ENCODE measurements around the gene KAZALD1. TPM values are rescaled to one million over a fixed set of nuclear protein-coding genes. Genes with fewer than 3 reads are reported as not detected.

The KAZALD1 gene
- total and polyA plus RNA-seq, 2 donors (not counting 1 experiment from before 2014, with no cell fraction given), result 0.34 to 0.37 TPM

- H3K4me3 Mint-ChIP-seq, result peak overlapping the region; percentile 98
- no peaks in the 10 kb centered on the region for H3K9me3 Mint-ChIP-seq (ENCODE audit: insufficient read depth)
- Histone ChIP-seq H4K20me1 (ENCODE audit: control insufficient read depth, insufficient read depth, low read length, poor library complexity, severe bottlenecking) (peaks cover 5% of the 10 kb centered on the region), H3K27ac (ENCODE audit: low read length in 2 of 2) (no peak overlapping the region), H3K36me3 (replicated peaks in 1 of 2; ENCODE audit: control extremely low read depth in 1 of 2, control insufficient read depth in 1 of 2, extremely low read depth in 1 of 2, insufficient read depth in 2 of 2, low read length in 1 of 2) (no peaks in the 10 kb centered on the region), H3K79me2 (ENCODE audit: control insufficient read depth, insufficient read depth, low read length) (no peaks in the 10 kb centered on the region), H3K4me2 (replicated peaks; ENCODE audit: low read depth, low read length, poor library complexity, severe bottlenecking) (peak overlapping the region; percentile 98), H3K4me3 (ENCODE audit: control extremely low read depth in 1 of 5, extremely low read depth in 1 of 5, insufficient read depth in 1 of 5, low read depth in 2 of 5, low read length in 4 of 5) (peak overlapping the region; percentile 28 to 80 (median 71)), H3K4me1 (ENCODE audit: control insufficient read depth in 2 of 2, insufficient read depth in 2 of 2, low read length in 2 of 2) (peaks cover 50 to 53% of the 10 kb centered on the region in 2 donors), H2AFZ (ENCODE audit: insufficient read depth, low read depth, low read length, poor library complexity, severe bottlenecking) (peak overlapping the region; percentile 92), H3K9me3 (ENCODE audit: control extremely low read depth in 1 of 3, control insufficient read depth in 2 of 3, insufficient read depth in 1 of 3, low read length in 2 of 3) (peaks cover 0 to 12% (median 0%) of the 10 kb centered on the region in 3 donors), H3K9ac (ENCODE audit: low read length) (peak overlapping the region; percentile 75), H3K27me3 (replicated peaks in 1 of 4; ENCODE audit: control extremely low read depth in 1 of 4, control insufficient read depth in 3 of 4, insufficient read depth in 4 of 4, low read length in 3 of 4) (peaks cover 0 to 49% (median 21%) of the 10 kb centered on the region in 4 experiments)
- H3K4me1 Mint-ChIP-seq, result peaks cover 52% of the 10 kb centered on the region
- TF ChIP-seq CTCF (IDR thresholded peaks at IDR 0.05) (peak; percentile 95), EZH2 (IDR thresholded peaks at IDR 0.05; ENCODE audit: borderline replicate concordance, insufficient read depth, low read depth, low read length, poor library complexity, severe bottlenecking) (peak; percentile 67)
- ATAC-seq (ENCODE audit: low read depth) (peak; percentile 63), DNase-seq (peak; percentile 83)
- ChIA-PET POLR2A (no interaction called here), CTCF (interaction anchor here (0.8 to 16.1 kb wide), 13 partner anchors 8 to 81 kb away, joined by 3 to 306 read pairs (median 7); partner anchors contain the start of genes KAZALD1, PDZD7 and SFXN3)
- under 1% methylated on average over 42 of the region's 43 CpGs for WGBS (ENCODE audit: insufficient coverage)
- H3K27me3 Mint-ChIP-seq, result peaks cover 25% of the 10 kb centered on the region
- intact Hi-C loops (cut with micrococcal nuclease), result loop anchor here (1.0 to 10.0 kb wide), 2 partner anchors 7 to 57 kb away; no protein-coding TSS in a partner anchor
- H3K27ac Mint-ChIP-seq, result peak overlapping the region; percentile 66
These were observed 5.7 kb downstream of the KAZALD1 start for GRCh38 chr10:101067356-101068083.

- H3K27me3 ChIP-seq (replicated peaks in 1 of 4; ENCODE audit: control extremely low read depth in 1 of 4, control insufficient read depth in 3 of 4, insufficient read depth in 4 of 4, low read length in 3 of 4), result peaks cover 0 to 30% (median 12%) of the 10 kb centered on the region in 4 experiments
- no peak overlapping the region for H3K27ac Mint-ChIP-seq
- peaks cover 44% of the 10 kb centered on the region for H3K4me1 Mint-ChIP-seq
- no peak overlapping the region for H2AFZ ChIP-seq (ENCODE audit: insufficient read depth, low read depth, low read length, poor library complexity, severe bottlenecking)
- no peaks in the 10 kb centered on the region for H3K79me2 ChIP-seq (ENCODE audit: control insufficient read depth, insufficient read depth, low read length)
- H3K9me3 Mint-ChIP-seq (ENCODE audit: insufficient read depth), result no peaks in the 10 kb centered on the region
- H3K9ac ChIP-seq (ENCODE audit: low read length), result no peak overlapping the region
- peaks cover 24% of the 10 kb centered on the region for H3K27me3 Mint-ChIP-seq
- H3K4me2 ChIP-seq (replicated peaks; ENCODE audit: low read depth, low read length, poor library complexity, severe bottlenecking), result no peak overlapping the region
- no peak for ATAC-seq (ENCODE audit: low read depth)
- no peak overlapping the region for H3K4me3 ChIP-seq (ENCODE audit: control extremely low read depth in 1 of 5, extremely low read depth in 1 of 5, insufficient read depth in 1 of 5, low read depth in 2 of 5, low read length in 4 of 5)
- intact Hi-C loops (cut with micrococcal nuclease), result loop anchor here (10.0 kb wide), 1 partner anchor 55 kb away; no protein-coding TSS in a partner anchor
- H3K4me1 ChIP-seq (ENCODE audit: control insufficient read depth in 2 of 2, insufficient read depth in 2 of 2, low read length in 2 of 2), result peaks cover 39 to 52% of the 10 kb centered on the region in 2 donors
- H3K4me3 Mint-ChIP-seq, result no peak overlapping the region
- no peak for DNase-seq
- peaks cover 0 to 12% (median 0%) of the 10 kb centered on the region in 3 donors for H3K9me3 ChIP-seq (ENCODE audit: control extremely low read depth in 1 of 3, control insufficient read depth in 2 of 3, insufficient read depth in 1 of 3, low read length in 2 of 3)
- no peaks in the 10 kb centered on the region for H3K36me3 ChIP-seq (replicated peaks in 1 of 2; ENCODE audit: control extremely low read depth in 1 of 2, control insufficient read depth in 1 of 2, extremely low read depth in 1 of 2, insufficient read depth in 2 of 2, low read length in 1 of 2)
- no peak for TF ChIP-seq EZH2 (IDR thresholded peaks at IDR 0.05; ENCODE audit: borderline replicate concordance, insufficient read depth, low read depth, low read length, poor library complexity, severe bottlenecking)
- WGBS (ENCODE audit: insufficient coverage), result 96% methylated on average over 4 of the region's 5 CpGs
- ChIA-PET CTCF (interaction anchor here (1.7 to 16.1 kb wide), 5 partner anchors 10 to 72 kb away, joined by 4 to 306 read pairs (median 73); partner anchors contain the start of gene KAZALD1), POLR2A (interaction anchor here (1.1 to 1.9 kb wide), 2 partner anchors 8 to 26 kb away, joined by 3 to 5 read pairs; partner anchors contain the start of gene KAZALD1)
- H4K20me1 ChIP-seq (ENCODE audit: control insufficient read depth, insufficient read depth, low read length, poor library complexity, severe bottlenecking), result no peaks in the 10 kb centered on the region
- H3K27ac ChIP-seq (ENCODE audit: low read length in 2 of 2), result no peak overlapping the region
These were observed 7.7 kb downstream of the KAZALD1 start for GRCh38 chr10:101069441-101069840.

Measured in B cell (primary cell).